Ascending aorta (tissue), 2 donors: Measurements from ENCODE around the gene DOCK2. TPM values are rescaled to one million over a fixed set of nuclear protein-coding genes. Genes with fewer than 3 reads are reported as not detected.

Experiments
- DNase-seq, 2 donors: peaks; one replicate each; pipeline ENCODE4 v3.0.0-alpha.2; 2019; ENCODE audit warnings: low spot score in 2 of 2
- H3K27ac ChIP-seq, 2 donors: fragments of 200-600 bp; sonication (generic); one replicate each; pipeline ENCODE4 v1.5.1; 2016 to 2017; ENCODE audit warnings: mild to moderate bottlenecking in 1 of 2
- H3K27me3 ChIP-seq: fragments of 200-600 bp; sonication (generic); one replicate; pipeline ENCODE4 v1.5.1; 2017
- H3K36me3 ChIP-seq, 2 donors: fragments of 200-600 bp; sonication (generic); one replicate each; pipeline ENCODE4 v1.5.1; 2016
- H3K4me1 ChIP-seq, 2 donors: fragments of 200-600 bp; sonication (generic); one replicate each; pipeline ENCODE4 v1.5.1; 2016 to 2017; ENCODE audit warnings: mild to moderate bottlenecking in 1 of 2
- H3K4me3 ChIP-seq, 2 donors: fragments of 200-600 bp; sonication (generic); one replicate each; pipeline ENCODE4 v1.5.1; 2016 to 2017; ENCODE audit warnings: mild to moderate bottlenecking in 1 of 2
- H3K9me3 ChIP-seq, 2 donors: fragments of 200-600 bp; sonication (generic); one replicate each; pipeline ENCODE4 v1.5.1; 2016
- intact Hi-C: fragments of 100-400 bp; cut with DNase I; formaldehyde crosslinking; loops from one replicate; pipeline ENCODE4 v1.15.1; 2023
- total RNA-seq: library from RNA; depleted of rRNA; stranded (reverse); fragments of >200 nt; gene quantifications from one replicate; pipeline ENCODE4 v1.1.0, GENCODE V29; 2016
- TF ChIP-seq, protein P1 (sequence below), 3 experiments: fragments of 200-600 bp in 2 of 3; fragments of 450-650 bp in 1 of 3; sonication (generic) in 2 of 3; IDR thresholded peaks; one replicate each; pipeline ENCODE4 v1.5.1; 2016 to 2019; ENCODE audit warnings: antibody characterized with exemption in 3 of 3, mild to moderate bottlenecking in 1 of 3, moderate library complexity in 1 of 3

The DOCK2 gene
- total RNA-seq, 1 donor from 2014 or later, result 33.1 TPM

DNA sequence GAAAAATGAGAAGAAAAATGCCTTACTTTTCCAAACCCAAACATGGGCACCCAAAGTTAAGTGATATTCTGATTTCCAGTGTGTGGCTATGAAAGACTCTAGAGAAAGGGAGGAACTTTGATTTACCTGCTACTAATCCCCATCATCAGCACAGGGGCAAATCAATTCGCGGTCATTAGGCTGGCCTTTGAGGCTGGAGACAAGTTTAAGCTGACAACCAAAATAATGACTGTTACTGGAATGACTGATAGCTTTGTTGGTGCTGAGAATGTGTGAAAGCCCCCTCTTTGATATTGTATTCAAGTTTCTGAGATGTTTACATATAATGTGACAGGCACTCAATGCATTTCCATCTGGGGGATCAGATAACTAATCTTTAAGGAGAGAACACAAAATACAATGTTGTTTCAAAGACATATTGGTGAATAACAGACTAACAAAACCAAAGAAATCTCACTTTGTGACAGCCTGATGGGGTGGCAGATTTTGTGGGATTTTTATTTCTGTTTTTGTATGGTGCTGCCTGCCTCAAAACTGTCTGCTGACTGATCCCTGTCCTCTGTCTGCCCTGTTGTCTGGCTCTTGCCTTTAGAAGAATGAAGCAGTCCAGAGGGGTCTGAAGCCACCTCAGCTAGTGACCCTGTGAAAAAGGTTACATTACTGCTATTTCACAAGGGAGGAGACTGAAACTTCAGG, 355.9 kb downstream of the DOCK2 start:
- H3K27ac ChIP-seq, result no peak overlapping the region
- no peak for DNase-seq
- H3K27me3 ChIP-seq, result no peaks in the 10 kb centered on the region
- intact Hi-C loops, result no loop called here
- H3K4me3 ChIP-seq, result no peak overlapping the region
- TF ChIP-seq, protein P1, sequence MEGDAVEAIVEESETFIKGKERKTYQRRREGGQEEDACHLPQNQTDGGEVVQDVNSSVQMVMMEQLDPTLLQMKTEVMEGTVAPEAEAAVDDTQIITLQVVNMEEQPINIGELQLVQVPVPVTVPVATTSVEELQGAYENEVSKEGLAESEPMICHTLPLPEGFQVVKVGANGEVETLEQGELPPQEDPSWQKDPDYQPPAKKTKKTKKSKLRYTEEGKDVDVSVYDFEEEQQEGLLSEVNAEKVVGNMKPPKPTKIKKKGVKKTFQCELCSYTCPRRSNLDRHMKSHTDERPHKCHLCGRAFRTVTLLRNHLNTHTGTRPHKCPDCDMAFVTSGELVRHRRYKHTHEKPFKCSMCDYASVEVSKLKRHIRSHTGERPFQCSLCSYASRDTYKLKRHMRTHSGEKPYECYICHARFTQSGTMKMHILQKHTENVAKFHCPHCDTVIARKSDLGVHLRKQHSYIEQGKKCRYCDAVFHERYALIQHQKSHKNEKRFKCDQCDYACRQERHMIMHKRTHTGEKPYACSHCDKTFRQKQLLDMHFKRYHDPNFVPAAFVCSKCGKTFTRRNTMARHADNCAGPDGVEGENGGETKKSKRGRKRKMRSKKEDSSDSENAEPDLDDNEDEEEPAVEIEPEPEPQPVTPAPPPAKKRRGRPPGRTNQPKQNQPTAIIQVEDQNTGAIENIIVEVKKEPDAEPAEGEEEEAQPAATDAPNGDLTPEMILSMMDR (IDR thresholded peaks at IDR 0.05), result no peak
- no peaks in the 10 kb centered on the region for H3K36me3 ChIP-seq
- H3K9me3 ChIP-seq, result no peaks in the 10 kb centered on the region
- no peaks in the 10 kb centered on the region for H3K4me1 ChIP-seq

DNA sequence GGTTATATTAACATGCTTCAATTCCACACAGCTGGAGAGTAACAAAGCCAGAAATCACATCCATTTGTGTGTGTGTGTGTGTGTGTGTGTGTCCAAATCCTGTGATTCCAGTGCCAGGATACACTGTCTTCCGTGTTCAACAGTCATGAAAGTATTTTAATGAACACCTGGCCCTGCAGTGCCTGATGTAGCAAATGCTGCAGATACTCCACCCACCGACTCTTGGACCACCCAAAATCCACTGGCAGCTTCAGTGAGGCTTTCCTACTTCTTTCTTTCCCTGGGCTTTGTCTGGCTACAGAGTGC, 356.4 kb downstream of the DOCK2 start:
- H3K9me3 ChIP-seq, result no peaks in the 10 kb centered on the region
- DNase-seq, result no peak
- TF ChIP-seq, protein P1 (IDR thresholded peaks at IDR 0.05), result no peak
- H3K4me3 ChIP-seq, result no peak overlapping the region
- H3K27me3 ChIP-seq, result no peaks in the 10 kb centered on the region
- intact Hi-C loops, result no loop called here
- H3K27ac ChIP-seq, result no peak overlapping the region
- H3K36me3 ChIP-seq, result no peaks in the 10 kb centered on the region
- H3K4me1 ChIP-seq, result no peaks in the 10 kb centered on the region

DNA sequence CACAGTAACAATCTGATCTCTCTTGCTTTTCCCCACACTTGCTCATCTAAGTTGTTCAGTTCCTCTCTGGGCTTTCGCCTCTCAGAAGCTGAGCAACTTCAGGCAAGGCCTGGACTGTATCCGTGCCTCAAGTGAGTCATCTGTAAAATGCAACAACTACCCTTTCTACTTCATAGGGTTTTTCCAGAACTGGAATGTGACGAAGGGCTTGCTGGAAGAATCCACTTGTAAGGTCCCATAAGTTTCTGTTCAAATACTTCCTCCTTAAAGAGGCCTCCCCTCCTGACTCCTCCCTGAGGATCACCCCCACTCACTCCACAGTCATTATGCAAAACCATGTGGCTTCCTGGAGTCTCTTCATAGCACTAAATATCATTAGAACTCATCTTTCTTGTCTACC, 360.7 kb downstream of the DOCK2 start:
- no peaks in the 10 kb centered on the region for H3K27me3 ChIP-seq
- intact Hi-C loops, result no loop called here
- H3K4me3 ChIP-seq, result no peak overlapping the region
- TF ChIP-seq, protein P1 (IDR thresholded peaks at IDR 0.05), result no peak
- no peaks in the 10 kb centered on the region for H3K4me1 ChIP-seq
- no peak overlapping the region for H3K27ac ChIP-seq
- no peaks in the 10 kb centered on the region for H3K36me3 ChIP-seq
- no peaks in the 10 kb centered on the region for H3K9me3 ChIP-seq
- no peak for DNase-seq

DNA sequence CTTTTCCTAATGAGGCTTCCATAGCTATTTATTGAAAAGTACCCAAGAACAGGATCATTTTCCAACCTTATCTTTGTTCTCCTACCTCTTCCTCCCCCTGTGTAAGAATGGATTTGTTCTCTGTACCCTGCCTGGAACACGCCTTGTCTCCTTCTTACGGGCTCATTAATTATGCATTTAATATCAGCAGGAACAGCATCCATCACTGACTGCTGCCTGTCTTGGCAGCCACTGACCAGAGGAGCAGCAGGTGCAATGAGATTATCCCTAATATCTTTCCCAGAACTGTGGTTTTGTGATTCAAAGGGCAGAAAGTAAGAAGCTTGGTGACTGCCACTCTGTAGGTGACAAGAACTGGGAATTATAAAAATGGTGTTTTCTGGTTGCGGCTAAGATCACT, 362.5 kb downstream of the DOCK2 start:
- no peak for DNase-seq
- H3K36me3 ChIP-seq, result no peaks in the 10 kb centered on the region
- H3K27ac ChIP-seq, result no peak overlapping the region
- TF ChIP-seq, protein P1 (IDR thresholded peaks at IDR 0.05), result no peak
- H3K9me3 ChIP-seq, result no peaks in the 10 kb centered on the region
- H3K4me3 ChIP-seq, result no peak overlapping the region
- no peaks in the 10 kb centered on the region for H3K27me3 ChIP-seq
- intact Hi-C loops, result no loop called here
- H3K4me1 ChIP-seq, result no peaks in the 10 kb centered on the region

DNA sequence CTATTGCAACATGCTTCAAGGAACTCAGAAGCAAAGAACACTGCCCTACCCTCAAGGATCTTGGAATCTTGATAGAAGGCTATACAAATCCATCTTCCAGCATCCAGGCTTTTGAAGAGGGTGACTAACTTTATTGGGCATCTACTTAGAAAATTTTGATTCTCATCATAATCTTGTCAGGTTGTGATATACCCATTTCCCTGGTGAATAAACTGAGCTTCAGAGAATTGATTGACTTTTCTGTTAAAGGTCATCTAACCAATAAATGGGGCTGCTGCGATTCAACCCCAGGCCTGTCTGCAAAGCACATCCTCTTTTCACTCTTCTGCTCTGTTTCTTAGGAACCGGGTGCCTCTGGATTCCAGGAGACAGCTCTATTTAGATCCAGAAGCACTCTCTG, 363.1 kb downstream of the DOCK2 start:
- TF ChIP-seq, protein P1 (IDR thresholded peaks at IDR 0.05), result no peak

DNA sequence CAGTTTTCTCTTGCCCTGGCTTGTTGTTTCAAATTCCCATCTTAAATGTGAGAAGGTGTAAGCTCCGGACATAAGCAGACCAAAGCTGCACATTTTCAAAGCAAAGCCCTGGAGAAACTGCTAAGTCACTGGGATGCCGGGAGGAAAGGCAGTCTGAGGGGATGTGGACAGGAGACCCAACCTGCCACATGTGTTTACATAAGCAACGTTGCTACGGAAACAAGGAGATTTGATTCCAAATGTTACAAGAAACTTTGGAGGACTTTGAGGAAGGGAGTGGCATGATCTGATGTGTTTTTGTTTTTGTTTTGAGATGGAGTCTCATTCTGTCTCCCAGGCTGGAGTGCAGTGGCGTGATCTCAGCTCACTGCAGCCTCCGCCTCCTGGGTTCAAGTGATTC, 368.9 kb downstream of the DOCK2 start:
- Histone ChIP-seq H3K9me3 (no peaks in the 10 kb centered on the region), H3K4me3 (no peak overlapping the region), H3K27ac (no peak overlapping the region), H3K27me3 (no peaks in the 10 kb centered on the region), H3K4me1 (no peaks in the 10 kb centered on the region), H3K36me3 (no peaks in the 10 kb centered on the region)
- no peak for DNase-seq
- TF ChIP-seq, protein P1 (IDR thresholded peaks at IDR 0.05), result no peak
- intact Hi-C loops, result no loop called here

More for the DNA sequence above, 363.1 kb downstream of the DOCK2 start:
- no peaks in the 10 kb centered on the region for H3K9me3 ChIP-seq
- no peaks in the 10 kb centered on the region for H3K36me3 ChIP-seq
- H3K4me1 ChIP-seq, result no peaks in the 10 kb centered on the region
- intact Hi-C loops, result no loop called here
- no peak for DNase-seq
- no peak overlapping the region for H3K27ac ChIP-seq
- no peak overlapping the region for H3K4me3 ChIP-seq
- no peaks in the 10 kb centered on the region for H3K27me3 ChIP-seq
